Activated T-helper 1 cell treated with Interleukin-2 at 50 U/mL for 16 hours (primary cell): ENCODE data around the gene CRYBG3.

Source experiments
- DNase-seq: peaks from one replicate; pipeline ENCODE4 v3.0.0-alpha.2; 2020; ENCODE audit warnings: low read depth

CRYBG3 gene

DNA sequence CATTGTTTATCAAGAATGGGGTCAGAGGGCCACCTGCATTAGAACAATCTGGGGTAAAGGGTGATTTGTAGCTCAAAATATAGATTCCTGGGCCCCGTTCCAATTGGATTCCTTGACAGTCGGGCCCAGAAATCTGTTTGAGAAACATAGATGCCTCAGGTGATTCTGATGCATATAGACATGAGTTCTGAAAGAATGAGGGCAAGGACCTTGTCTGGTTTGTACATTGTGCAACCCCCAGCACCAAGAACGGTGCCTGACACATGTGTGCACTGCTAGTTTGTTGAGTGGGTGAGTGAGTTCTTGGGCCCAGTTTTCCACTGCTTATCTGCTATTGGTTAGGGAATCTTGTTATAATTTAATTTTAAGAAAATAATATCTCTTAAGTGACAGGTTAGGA lies 16.6 kb downstream of the CRYBG3 start:
- no peak for DNase-seq

- no peak for DNase-seq
Observed at GRCh38 chr3:97839944-97840343, 18.1 kb downstream of the CRYBG3 start.

DNA sequence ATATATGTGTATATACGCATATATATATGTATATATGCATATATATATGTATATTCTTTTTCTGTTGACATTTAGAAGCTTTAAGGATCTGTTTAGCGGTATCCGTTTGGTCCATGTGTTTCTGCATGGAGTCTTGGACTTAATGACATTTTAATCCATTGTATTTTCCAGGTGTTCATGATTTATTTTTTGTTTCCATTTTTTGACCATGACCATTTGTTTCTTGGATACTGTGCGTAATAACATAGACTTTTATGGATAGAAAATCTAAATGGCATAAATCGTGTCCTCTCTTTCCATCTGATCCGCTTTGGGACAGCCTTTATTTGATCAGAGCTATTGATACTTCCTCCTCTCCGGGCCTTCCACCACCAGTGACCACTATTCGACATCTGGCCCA lies 19.5 kb downstream of the CRYBG3 start:
- no peak for DNase-seq

- DNase-seq, result no peak
Observed at GRCh38 chr3:97841956-97842355, 20.1 kb downstream of the CRYBG3 start.

GRCh38 chr3:97848779-97849178 lies 27.0 kb downstream of the CRYBG3 start:
- no peak for DNase-seq

DNA sequence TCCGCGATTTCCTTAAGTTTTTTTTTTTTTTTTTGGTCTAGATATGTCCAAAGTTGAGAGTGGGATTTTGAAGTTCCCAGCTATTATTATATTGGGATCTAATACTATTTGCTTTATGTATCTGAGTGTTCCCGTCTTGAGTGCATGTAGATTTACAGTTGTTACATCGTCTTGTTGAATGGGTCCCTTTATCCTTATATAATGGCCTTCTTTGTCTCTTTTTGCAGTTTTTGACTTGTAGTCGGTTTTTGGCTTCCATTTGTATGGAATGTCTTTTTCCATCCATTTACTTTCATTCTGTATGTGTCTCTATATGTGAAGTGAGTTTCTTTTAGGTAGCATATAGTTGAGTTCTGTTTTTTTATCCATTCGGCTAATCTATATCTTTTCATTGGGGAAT lies 35.6 kb downstream of the CRYBG3 start:
- no peak for DNase-seq

DNA sequence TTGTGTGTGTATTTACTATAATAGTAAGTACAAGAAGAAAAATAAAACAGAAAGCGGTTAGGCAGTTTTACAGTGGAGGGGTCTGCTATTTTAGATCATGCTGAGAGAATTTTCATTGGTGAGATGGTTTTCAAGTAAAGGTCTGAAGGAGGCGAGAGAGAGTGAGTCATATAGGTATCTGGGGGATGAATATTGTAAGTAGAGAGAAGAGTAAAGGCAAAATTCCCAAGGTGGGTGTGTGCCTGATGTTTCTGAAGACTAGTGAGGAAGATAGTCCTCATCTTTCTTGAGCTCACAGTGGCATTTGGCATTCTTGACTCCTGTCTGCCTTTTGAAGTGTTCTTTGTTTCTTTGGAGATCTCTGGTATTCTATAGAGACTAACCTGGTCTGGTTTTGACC lies 38.6 kb downstream of the CRYBG3 start:
- DNase-seq, result no peak

DNA sequence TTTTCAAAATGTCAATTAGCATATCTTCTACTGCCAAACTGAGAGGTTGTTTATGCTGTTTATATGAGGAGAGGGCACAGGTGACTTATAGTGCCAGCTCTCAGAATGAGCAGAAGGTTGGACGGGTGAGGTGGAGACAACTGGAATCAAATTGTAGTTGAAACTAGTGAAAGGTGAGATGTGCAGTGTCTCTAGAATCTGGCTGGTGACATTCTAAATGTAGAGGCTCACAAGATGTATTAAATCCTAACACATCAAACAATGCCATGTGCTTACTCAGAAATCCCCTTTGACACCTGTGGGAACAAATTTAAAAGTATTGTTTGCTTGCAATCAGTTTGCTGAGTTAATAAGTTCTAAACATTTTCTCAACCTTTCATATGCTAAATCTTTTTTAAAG lies 40.8 kb downstream of the CRYBG3 start:
- DNase-seq, result no peak

GRCh38 chr3:97863031-97863430 lies 41.2 kb downstream of the CRYBG3 start:
- DNase-seq, result no peak

DNA sequence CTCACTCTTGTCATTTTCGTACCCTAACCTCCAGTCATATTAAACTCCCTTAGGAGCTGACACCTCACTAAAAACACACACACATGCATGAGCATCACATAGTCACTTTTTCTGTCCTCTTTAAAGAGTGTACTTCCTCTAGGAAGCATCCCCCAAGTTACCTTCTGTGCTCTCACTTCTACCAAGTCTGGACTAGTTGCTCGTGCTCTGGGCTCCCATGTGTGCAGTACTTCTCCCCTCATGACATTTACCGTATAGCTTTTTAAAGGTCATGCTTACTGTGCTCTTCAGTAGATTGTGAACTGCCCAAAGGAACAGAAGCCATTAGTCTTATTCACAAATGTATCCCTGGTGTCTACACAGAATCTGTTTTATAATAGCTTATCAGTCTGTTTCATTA lies 42.0 kb downstream of the CRYBG3 start:
- no peak for DNase-seq

- no peak for DNase-seq
Observed at GRCh38 chr3:97871186-97871585, 49.4 kb downstream of the CRYBG3 start.

DNA sequence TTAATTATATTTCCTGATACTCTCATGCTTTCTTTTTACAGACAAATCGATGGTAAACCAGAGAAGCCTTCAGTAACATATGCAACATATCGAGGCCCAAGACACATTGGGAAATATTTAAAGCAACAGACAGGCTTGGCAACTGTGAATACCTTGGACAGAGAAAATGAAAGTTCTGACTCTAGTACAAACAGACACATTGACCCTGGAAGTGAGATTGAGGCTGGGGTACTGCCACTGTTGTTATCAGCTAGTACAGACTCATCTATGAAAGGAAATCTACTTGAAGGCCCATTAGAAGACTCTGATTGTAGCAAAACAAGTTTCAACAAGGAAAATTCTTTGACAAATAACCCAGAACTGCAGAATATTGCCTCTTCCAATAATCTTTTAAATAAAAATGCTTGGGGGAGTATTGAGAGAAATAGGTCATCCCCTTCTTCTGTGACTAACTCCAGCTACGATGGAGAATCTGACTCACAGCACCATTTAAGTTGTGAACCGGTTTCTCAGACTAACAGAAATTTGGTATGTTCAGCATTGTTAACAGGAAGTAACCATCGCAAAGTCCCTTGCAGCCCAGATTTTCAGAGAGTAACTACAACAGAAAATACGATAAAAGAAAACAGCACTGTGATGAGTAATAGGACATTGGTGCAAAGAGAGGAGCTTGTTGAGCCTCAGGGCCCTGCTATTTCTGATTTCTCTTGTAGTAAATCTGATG lies 50.2 kb downstream of the CRYBG3 start:
- DNase-seq, result no peak

DNA sequence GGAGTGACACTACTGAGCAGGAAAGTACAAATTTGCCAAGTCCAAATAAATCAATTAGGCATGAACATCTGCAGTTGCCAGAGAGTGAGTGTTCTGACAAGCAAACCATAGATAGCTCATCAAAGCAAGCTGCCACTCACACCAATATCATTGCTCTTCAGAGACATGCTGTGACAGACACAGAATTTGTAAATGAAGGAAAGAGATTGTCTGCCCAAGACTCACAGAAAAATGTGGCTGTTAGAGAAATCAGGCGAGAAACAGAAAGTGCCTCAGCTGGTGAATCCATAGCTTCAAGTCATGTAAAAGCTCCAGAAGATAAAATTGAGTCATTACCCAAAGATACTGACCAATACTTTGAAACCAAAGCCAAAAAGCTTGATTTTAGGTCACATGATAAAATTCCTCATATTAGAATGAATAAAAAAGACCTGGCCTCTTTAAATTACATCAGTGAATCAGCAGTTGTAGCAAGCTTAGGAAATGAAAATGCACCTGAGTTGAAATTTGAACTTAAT lies 50.8 kb downstream of the CRYBG3 start:
- DNase-seq, result no peak

DNA sequence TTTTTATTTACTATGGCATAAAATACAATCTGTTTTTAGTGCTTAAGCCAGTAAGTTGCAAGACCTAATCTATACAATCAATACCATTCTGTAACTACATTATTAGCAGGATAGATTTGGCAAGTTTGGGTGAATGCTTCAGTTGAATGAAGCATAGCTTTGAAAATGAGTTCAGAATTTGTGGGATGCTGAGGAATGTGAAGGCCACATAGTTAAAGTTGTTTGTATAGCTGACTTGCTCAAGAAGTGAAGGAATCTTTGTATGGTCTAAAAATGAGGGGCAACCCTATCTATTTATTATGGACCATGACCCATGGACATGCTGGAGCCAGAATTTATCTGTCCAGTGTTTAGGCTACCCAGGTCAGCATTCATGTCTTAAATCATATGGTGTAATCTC lies 58.5 kb downstream of the CRYBG3 start:
- DNase-seq, result no peak

DNA sequence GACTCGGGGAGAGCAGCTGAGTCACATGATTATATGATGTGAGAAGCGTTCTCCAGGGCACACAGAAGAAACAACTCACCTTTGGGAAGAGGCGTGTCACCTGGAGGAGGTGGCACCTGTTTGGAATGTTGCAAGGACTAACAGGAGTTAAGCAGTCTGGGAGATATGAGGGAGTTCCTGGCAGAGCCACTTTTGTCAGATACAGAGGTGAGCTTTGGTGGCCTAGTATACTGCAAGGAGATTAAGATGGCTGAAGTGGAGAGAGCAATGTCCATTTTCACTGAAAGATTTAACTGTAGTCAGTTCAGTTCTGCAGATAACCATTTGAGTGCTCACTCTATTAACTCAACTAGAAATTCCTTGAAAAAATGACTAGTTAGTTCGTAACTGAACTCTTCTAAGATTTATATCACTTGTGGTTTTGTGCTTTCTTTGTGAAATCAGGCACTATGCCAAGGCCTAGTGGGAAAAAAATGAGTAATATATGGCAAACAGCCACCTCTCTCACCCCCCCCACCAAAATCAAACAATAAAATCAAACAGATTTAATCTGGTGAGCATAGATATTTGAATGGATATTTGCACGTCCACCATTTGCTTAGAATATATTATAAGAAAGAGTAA lies 61.3 kb downstream of the CRYBG3 start:
- DNase-seq, result no peak

DNA sequence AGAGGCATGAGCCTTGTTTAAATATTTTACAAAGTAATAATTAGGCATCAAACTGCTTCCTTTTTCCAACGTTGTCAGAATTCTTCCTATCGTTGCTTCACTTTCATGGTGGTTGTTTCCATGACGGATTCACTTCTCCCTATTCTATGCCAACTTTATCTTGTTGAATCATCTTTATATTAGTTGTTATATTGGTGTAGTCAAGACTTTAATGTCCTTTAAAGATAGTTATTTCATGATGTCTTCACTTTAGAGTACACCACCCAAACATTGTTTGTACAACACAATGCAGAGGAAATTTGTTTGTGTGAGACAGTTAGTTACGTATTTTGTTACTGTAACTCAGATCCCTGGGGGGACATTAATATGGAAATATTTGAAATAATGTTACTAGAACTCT lies 61.9 kb downstream of the CRYBG3 start:
- DNase-seq, result no peak

GRCh38 chr3:97884586-97885123 lies 62.8 kb downstream of the CRYBG3 start:
- no peak for DNase-seq

- no peak for DNase-seq
Observed at GRCh38 chr3:97885931-97886824, 64.4 kb downstream of the CRYBG3 start.

GRCh38 chr3:97889814-97890213 lies 68.0 kb downstream of the CRYBG3 start:
- no peak for DNase-seq

- no peak for DNase-seq
Observed at GRCh38 chr3:97892852-97893251, 71.0 kb downstream of the CRYBG3 start.

DNA sequence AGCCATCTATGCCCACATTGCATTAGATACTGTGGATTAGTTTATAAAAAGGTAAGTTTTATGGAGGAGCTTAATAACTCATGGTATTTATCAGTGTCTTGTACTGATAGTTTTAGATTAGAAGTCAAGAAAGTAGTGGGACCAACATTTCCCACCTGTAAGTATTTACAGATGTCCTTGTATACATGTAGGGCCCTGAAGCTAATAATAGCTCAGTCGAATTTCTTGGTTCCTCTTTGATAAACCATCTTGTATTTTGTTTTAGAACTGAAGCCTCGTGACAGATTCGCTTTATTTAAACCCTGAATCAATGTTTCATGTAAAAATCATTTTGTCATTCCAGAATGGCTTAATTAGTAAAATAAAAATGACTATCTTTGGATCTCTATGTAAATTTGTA lies 73.4 kb downstream of the CRYBG3 start:
- DNase-seq, result no peak

- DNase-seq, result no peak
Observed at GRCh38 chr3:97896129-97896528, 74.3 kb downstream of the CRYBG3 start.

DNA sequence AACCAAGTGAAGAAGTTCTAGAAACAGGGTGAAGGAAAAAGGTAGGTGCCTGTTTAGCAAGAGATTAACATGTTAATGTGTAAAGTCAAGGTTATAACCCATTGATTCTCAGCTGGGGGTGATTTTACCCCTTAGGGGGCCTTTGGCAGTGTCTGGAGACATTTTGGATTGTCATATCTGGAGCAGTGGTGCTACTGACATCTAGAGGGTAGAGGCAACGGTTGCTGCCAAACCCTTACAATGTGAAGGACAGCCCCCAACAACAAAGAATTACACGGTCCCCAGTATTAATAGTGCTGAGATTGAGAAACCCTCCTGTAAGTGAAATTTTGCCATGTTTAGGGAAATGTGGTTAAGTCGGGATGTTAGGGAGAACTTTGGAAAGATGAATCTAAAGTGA lies 74.7 kb downstream of the CRYBG3 start:
- DNase-seq, result no peak
